ENCODE data around the gene PER3. TPM values are rescaled to one million over a fixed set of nuclear protein-coding genes. Genes with fewer than 3 reads are reported as not detected.

Gene PER3
- total and polyA plus RNA-seq, 2 of the 13 experiments (the other 11 are each of a cell fraction or from before 2014, with no cell fraction given), result 3.0 to 6.0 TPM

DNA sequence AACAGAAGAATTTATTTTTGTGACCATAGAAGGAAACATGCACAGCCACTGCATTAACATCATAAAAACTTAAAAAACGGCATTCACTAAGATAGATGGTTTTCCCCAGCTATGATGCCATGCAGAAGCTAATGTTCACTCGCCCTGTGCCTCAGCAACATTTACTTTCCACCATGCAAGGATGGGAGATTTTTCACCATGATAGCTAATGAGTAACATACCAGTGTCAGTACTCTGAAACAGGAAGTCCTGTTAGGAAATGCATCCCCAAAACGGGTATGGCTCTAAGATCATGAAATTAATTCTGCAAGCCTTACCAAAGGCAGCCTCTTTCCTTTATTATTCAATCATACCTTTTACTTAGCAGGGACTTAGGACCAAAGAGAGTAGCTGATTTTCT, 30.4 kb upstream of the PER3 start:
- Histone ChIP-seq H4K20me1 (ENCODE audit: insufficient read depth, low read length) (no peaks in the 10 kb centered on the region), H3K36me3 (replicated peaks in 1 of 2; ENCODE audit: control insufficient read depth in 1 of 2, insufficient read depth in 2 of 2, low read length in 2 of 2) (peaks cover 2 to 6% of the 10 kb centered on the region in 2 experiments; a peak in 1 of 5 replicates), H3K9ac (ENCODE audit: insufficient read depth, low read depth, low read length) (no peak overlapping the region), H3K27me3 (ENCODE audit: control insufficient read depth in 1 of 2, insufficient read depth in 2 of 2, low read length in 2 of 2) (no peaks in the 10 kb centered on the region), H3K79me2 (ENCODE audit: insufficient read depth, low read length) (no peaks in the 10 kb centered on the region), H3K4me2 (ENCODE audit: low read depth, low read length) (0 out of 2 replicates have a peak overlapping the region, but pooled peaks have one; percentile 25), H2AFZ (ENCODE audit: low read length) (no peak overlapping the region), H3K4me1 (ENCODE audit: insufficient read depth, low read length) (peaks cover 34% of the 10 kb centered on the region), H3K4me3 (replicated peaks in 1 of 3; ENCODE audit: insufficient read depth in 1 of 3, low read depth in 2 of 3, low read length in 3 of 3) (no peak overlapping the region), H3K9me3 (ENCODE audit: low read length) (no peaks in the 10 kb centered on the region), H3K27ac (ENCODE audit: extremely low read length, insufficient read depth, low read length) (no peak overlapping the region)
- CTCF ChIA-PET (ENCODE audit: low intra/inter-chr PET ratio, low total read pairs), result interaction anchor here (9.0 kb wide), 1 partner anchor 84 kb away, joined by 226 read pairs; no protein-coding TSS in a partner anchor
- in situ Hi-C loops (cut with HindIII; ENCODE audit: extremely low pct_ligation_motif_present, low pct_unique_long_range_greater_than_20kb) (loop anchor here (5.0 kb wide), 1 partner anchor 81 kb away; no protein-coding TSS in a partner anchor), intact Hi-C loops (cut with micrococcal nuclease; ENCODE audit: unreplicated experiment) (loop anchor here (10.0 kb wide), 1 partner anchor 49 kb away; no protein-coding TSS in a partner anchor)
- FAIRE-seq (no peak), ATAC-seq (no peak), DNase-seq (ENCODE audit: low spot score) (no peak)
- no TSS peak for BruUV-seq (replicated peaks)
- POLR2A ChIA-PET, result interaction anchor here (2.0 kb wide), 1 partner anchor 84 kb away, joined by 7 read pairs; no protein-coding TSS in a partner anchor
- TF ChIP-seq ZNF777 (CRISPR knock-in tag; IDR thresholded peaks at IDR 0.05), result no peak
- TF ChIP-seq, protein P1, sequence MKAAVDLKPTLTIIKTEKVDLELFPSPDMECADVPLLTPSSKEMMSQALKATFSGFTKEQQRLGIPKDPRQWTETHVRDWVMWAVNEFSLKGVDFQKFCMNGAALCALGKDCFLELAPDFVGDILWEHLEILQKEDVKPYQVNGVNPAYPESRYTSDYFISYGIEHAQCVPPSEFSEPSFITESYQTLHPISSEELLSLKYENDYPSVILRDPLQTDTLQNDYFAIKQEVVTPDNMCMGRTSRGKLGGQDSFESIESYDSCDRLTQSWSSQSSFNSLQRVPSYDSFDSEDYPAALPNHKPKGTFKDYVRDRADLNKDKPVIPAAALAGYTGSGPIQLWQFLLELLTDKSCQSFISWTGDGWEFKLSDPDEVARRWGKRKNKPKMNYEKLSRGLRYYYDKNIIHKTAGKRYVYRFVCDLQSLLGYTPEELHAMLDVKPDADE (CRISPR knock-in tag; IDR thresholded peaks at IDR 0.05), result no peak
- TF ChIP-seq, protein P2, sequence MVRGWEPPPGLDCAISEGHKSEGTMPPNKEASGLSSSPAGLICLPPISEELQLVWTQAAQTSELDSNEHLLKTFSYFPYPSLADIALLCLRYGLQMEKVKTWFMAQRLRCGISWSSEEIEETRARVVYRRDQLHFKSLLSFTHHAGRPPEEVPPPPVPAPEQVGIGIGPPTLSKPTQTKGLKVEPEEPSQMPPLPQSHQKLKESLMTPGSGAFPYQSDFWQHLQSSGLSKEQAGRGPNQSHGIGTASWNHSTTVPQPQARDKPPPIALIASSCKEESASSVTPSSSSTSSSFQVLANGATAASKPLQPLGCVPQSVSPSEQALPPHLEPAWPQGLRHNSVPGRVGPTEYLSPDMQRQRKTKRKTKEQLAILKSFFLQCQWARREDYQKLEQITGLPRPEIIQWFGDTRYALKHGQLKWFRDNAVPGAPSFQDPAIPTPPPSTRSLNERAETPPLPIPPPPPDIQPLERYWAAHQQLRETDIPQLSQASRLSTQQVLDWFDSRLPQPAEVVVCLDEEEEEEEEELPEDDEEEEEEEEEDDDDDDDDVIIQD (CRISPR knock-in tag; IDR thresholded peaks at IDR 0.05; ENCODE audit: low read depth), result no peak
- TF ChIP-seq NCOR1 (IDR thresholded peaks at IDR 0.05; ENCODE audit: borderline replicate concordance, low read length), result no peak
- TF ChIP-seq KAT2B (IDR thresholded peaks at IDR 0.05; ENCODE audit: borderline replicate concordance, low read depth, low read length), result no peak
- no peak for TF ChIP-seq ZNF143 (CRISPR knock-in tag; IDR thresholded peaks at IDR 0.05)
- TF ChIP-seq, protein P3, sequence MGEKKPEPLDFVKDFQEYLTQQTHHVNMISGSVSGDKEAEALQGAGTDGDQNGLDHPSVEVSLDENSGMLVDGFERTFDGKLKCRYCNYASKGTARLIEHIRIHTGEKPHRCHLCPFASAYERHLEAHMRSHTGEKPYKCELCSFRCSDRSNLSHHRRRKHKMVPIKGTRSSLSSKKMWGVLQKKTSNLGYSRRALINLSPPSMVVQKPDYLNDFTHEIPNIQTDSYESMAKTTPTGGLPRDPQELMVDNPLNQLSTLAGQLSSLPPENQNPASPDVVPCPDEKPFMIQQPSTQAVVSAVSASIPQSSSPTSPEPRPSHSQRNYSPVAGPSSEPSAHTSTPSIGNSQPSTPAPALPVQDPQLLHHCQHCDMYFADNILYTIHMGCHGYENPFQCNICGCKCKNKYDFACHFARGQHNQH (CRISPR knock-in tag; IDR thresholded peaks at IDR 0.05), result no peak
- TF ChIP-seq ZNF747 (CRISPR knock-in tag; IDR thresholded peaks at IDR 0.05; ENCODE audit: borderline replicate concordance), result no peak
- no peak for TF ChIP-seq SP4 (CRISPR knock-in tag; IDR thresholded peaks at IDR 0.05)
- 90% methylated on average over 3 of the region's 3 CpGs for WGBS (ENCODE audit: low lambda C conversion rate)
